ENCODE data around the gene RSPO4.

DNA sequence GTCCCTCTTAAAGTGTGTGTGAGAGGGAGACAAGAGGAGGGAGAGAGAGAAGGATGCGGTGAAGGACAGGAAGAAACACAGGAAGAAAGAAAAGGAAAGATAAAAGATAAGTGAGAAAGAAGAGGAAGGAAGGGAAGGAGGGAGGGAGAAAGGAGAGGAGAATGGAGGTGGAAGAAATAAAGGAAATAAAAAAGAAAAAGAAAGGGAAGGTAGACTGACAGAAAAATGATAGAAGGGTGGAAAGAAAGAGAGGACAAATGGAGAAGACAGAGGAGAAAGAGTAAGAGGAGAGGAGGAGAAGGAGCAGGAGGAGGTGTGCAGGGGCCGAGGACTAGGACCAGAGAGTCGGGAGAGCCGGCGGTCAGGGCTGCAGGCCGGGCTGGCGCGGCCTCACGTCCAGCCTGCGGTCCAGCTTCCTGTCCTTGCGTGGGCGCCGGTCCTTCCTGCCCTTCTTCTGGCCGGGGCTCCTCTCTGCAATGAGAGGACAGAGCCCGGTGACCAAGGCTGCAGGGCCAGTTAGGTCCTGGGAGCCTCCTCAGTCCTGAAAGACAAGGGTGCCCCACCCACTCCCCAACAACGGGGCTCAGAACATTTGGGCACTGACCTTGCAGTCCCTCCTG lies 42.0 kb downstream of the RSPO4 start:
- TF ChIP-seq YY1 (IDR thresholded peaks at IDR 0.05; ENCODE audit: low read depth) (no peak), FOXM1 (IDR thresholded peaks at IDR 0.05; ENCODE audit: borderline replicate concordance, low read depth) (no peak), EP300 (IDR thresholded peaks at IDR 0.05; ENCODE audit: borderline replicate concordance) (no peak), ZBTB7A (IDR thresholded peaks at IDR 0.05; ENCODE audit: low read depth) (no peak), CEBPB (IDR thresholded peaks at IDR 0.05) (no peak), TAF1 (IDR thresholded peaks at IDR 0.05; ENCODE audit: low read depth) (no peak), CREB1 (IDR thresholded peaks at IDR 0.05; ENCODE audit: low read depth) (no peak), TEAD4 (IDR thresholded peaks at IDR 0.05) (no peak), TCF12 (IDR thresholded peaks at IDR 0.05; ENCODE audit: low read depth) (no peak)
- TF ChIP-seq, protein P1, sequence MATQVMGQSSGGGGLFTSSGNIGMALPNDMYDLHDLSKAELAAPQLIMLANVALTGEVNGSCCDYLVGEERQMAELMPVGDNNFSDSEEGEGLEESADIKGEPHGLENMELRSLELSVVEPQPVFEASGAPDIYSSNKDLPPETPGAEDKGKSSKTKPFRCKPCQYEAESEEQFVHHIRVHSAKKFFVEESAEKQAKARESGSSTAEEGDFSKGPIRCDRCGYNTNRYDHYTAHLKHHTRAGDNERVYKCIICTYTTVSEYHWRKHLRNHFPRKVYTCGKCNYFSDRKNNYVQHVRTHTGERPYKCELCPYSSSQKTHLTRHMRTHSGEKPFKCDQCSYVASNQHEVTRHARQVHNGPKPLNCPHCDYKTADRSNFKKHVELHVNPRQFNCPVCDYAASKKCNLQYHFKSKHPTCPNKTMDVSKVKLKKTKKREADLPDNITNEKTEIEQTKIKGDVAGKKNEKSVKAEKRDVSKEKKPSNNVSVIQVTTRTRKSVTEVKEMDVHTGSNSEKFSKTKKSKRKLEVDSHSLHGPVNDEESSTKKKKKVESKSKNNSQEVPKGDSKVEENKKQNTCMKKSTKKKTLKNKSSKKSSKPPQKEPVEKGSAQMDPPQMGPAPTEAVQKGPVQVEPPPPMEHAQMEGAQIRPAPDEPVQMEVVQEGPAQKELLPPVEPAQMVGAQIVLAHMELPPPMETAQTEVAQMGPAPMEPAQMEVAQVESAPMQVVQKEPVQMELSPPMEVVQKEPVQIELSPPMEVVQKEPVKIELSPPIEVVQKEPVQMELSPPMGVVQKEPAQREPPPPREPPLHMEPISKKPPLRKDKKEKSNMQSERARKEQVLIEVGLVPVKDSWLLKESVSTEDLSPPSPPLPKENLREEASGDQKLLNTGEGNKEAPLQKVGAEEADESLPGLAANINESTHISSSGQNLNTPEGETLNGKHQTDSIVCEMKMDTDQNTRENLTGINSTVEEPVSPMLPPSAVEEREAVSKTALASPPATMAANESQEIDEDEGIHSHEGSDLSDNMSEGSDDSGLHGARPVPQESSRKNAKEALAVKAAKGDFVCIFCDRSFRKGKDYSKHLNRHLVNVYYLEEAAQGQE (IDR thresholded peaks at IDR 0.05; ENCODE audit: low read depth) = no peak
- TF ChIP-seq, protein P2, sequence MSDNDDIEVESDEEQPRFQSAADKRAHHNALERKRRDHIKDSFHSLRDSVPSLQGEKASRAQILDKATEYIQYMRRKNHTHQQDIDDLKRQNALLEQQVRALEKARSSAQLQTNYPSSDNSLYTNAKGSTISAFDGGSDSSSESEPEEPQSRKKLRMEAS (IDR thresholded peaks at IDR 0.05) = no peak

Data from Ishikawa (cell line).